GM19452 (cell line): Measurements from ENCODE around the gene POTEI.
"Not testable (repeated sequence)": the region's sequence is repeated elsewhere in the genome, so short reads cannot be mapped to it uniquely, and the experiment has no call there.

ENCODE experiments used
- ATAC-seq: cut with Tn5 transposase; IDR thresholded peaks from one replicate; pipeline ENCODE4 v1.9.1; 2021; ENCODE audit not compliant: unreplicated experiment

The POTEI gene

GRCh38 chr2:130509228-130509627 is at the start of gene POTEI:
Gene POTEI (minus strand): TSS chr2:130509328. CDS start chr2:130509235, 93 bp downstream.
- ATAC-seq, result not testable (repeated sequence)

GRCh38 chr2:130556441-130556840 is 47.3 kb upstream of the POTEI start:
- not testable (repeated sequence) for ATAC-seq

DNA sequence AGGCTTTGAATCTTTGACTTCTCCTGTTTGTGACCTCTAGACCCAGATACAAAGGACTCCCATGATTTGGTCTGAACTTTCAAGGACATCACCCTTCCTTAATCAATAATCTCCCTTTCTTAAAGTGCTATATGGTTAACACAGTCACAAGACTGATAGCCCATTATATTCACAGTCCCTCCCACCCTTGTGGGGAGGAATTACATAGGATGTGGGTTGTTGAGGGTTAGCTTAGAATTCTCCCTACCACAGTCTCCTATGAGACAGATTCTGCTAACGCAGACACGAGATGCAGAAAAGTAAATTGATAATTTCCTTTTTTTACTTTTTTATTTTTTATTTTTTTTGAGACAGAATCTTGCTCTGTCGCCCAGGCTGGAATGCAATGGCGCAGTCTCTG is 45.0 kb upstream of the POTEI start:
- not testable (repeated sequence) for ATAC-seq

DNA sequence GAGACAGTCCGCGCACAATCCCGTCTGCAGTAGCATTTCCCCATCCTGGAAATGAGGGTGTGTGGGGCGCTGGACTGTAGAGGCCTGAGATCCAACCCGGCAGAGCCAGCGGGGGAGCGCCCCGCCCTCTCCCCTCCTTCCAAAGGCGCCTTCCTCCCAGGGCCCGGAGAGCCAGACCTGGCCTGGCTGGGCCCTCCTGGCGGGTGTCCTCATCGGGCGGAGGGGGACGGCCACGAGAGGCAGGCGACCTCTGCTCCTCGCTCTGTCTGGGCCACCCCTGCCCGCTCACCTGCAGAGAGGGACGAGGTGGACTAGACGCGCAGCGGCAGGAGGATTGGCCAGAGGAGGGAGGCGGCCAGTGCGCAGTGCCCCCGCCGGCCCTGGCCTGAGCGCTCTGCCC is 40.3 kb upstream of the POTEI start:
- not testable (repeated sequence) for ATAC-seq

GRCh38 chr2:130548418-130548817 is 39.3 kb upstream of the POTEI start:
- ATAC-seq, result not testable (repeated sequence)

DNA sequence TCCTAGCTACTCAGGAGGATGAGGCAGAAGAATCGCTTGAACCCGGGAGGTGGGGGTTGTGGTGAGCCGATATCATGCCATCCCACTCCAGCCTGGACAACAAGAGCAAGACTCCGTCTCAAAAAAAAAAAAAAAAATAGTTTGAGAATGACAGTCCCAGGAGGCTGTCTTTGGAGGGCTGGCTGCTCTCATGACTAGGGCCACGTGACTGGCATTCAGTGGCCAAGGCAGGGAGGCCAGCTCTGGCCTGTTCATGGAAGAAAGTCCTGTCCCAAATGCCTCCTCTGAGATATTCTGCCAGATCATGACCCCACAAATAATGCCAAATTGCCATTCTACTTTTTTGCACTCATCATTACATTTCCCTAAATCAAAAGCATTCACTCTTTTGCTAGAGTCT is 35.9 kb upstream of the POTEI start:
- not testable (repeated sequence) for ATAC-seq

GRCh38 chr2:130543785-130544528 is 34.8 kb upstream of the POTEI start:
- ATAC-seq, result not testable (repeated sequence)

DNA sequence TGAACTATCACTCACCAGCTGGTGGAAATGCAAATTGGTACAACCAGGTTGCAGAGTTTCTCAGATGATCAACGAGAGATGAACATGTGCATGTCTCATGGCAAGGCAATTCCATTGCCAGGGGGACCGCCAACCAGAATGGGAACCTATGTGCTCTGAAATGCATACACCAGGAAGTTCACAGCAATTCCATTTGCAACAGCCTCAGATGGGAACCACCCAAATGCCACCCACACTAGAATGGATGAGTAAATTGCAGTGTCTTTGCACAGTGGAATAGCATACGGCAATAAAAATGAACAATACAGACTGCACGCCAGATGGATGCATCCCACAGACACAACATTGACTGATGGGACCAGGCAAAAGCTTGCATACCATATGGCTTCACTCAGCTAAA is 33.7 kb upstream of the POTEI start:
- ATAC-seq, result not testable (repeated sequence)

GRCh38 chr2:130538271-130538670 is 29.1 kb upstream of the POTEI start:
- not testable (repeated sequence) for ATAC-seq

- not testable (repeated sequence) for ATAC-seq
These were observed 27.5 kb upstream of the POTEI start for GRCh38 chr2:130536654-130537053.

- not testable (repeated sequence) for ATAC-seq
These were observed 22.5 kb upstream of the POTEI start for GRCh38 chr2:130531672-130532071.

GRCh38 chr2:130531225-130531624 is 22.1 kb upstream of the POTEI start:
- ATAC-seq, result peak; percentile 79

- ATAC-seq, result not testable (repeated sequence)
These were observed 21.1 kb upstream of the POTEI start for GRCh38 chr2:130530212-130530611.

DNA sequence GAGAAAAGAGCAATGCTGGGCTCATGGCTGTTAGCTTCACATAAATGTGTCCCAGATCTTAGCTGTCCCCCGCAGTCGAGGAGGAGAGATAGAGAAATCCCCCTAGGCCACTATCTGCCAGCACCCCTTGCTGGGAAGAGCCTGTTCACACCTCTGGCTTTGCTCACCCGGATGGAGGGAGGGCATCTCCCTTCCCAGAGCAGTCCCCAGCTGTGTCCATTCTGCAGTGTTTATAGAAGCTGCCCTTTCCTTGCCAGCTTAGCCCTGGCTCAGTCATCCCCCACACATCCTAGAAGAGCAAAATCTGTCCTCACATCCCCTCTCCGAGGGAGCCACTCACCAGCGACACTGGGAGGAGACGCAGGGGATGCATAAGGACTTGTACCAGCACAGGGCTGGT is 20.4 kb upstream of the POTEI start:
- ATAC-seq, result not testable (repeated sequence)

DNA sequence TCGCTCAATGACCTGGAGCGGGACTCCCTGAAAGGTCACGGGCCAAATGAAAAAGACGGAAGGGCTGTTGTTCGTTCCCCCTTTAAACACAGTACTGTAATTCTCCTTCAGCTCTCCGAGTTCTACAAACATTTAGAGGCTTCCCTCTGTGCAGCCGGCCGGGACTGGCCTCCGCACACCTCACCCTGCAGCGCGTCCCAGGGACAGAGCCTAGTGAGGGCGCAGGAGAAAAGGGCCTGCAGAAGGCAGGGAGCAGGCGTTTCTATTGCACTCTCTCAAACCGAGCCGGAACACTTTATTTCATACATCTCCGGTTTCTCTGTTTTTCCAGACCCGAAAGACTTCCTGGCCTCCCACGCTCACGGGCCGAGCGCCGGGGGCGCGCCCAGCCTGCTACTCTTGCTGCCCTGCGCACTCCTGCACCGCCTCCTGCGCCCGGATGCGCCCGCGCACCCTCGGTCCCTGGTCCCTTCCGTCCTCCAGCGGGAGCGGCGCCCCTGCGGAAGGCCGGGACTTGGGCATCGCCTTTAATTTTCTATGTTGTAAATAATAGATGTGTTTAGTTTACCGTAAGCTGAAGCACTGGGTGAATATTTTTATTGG is 18.3 kb upstream of the POTEI start:
- not testable (repeated sequence) for ATAC-seq

GRCh38 chr2:130522390-130522789 is 13.3 kb upstream of the POTEI start:
- ATAC-seq, result not testable (repeated sequence)

DNA sequence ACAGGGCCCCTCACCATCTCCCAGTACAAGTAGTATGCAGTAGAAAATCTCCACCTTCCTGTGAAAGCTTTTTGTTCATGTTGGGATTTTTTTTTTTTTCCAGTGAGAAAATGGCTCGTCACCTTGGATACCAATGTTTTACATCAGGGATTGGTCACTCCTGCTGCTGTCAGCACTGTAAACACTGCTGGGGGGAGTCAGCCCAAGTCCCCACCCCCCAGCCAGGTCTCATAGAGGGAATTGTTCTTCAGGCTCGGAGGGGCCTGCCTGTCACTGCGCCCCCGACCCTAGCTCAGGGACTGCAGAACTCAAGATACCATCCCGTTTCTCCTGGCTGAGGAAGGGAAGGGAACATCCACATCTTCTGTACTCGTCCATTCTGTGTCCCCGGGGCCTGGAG is 11.9 kb upstream of the POTEI start, which contains the start of gene CFC1B:
TSS of gene CFC1B (plus strand) at position 231 of the 400 bp plus-strand sequence. CDS start 263 bp downstream, outside the sequence.
- not testable (repeated sequence) for ATAC-seq

DNA sequence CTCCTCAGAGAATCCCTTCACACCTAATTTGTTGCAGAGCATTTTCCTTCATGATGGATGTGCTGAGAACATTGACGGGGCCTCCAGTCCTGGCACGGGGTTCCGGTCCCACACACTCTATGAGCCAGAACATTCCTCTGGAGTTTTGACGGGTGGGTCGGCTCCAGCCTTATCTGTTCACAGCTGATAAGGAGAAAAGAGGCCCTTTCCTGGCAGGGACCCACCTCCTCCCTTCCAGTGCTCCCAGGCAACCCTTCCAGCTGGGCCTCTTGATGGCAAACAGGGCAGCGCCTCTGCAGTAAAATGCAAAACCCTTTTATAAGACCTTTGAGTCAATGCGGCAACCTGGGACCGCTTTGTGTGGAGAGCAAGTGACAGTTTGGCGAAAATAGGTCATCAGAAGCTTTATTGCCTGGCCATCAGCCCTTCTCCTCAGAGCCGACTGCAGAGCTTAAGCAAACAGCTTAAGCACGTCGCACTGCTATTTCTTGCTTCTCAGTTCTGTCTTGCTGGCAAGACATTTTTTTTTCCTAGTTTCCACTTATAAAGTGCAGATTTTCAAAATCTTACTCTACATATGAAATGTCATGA is 9.5 kb upstream of the POTEI start:
- not testable (repeated sequence) for ATAC-seq

GRCh38 chr2:130511747-130512451 is 2.8 kb upstream of the POTEI start:
- ATAC-seq, result not testable (repeated sequence)

GRCh38 chr2:130510807-130511746 is 1.9 kb upstream of the POTEI start:
- ATAC-seq, result not testable (repeated sequence)
